ENCODE measurements around the gene LYRM9. TPM values are rescaled to one million over a fixed set of nuclear protein-coding genes. Genes with fewer than 3 reads are reported as not detected.

The LYRM9 gene
- total RNA-seq, 1 experiment from 2014 or later, result 2.8 TPM

DNA sequence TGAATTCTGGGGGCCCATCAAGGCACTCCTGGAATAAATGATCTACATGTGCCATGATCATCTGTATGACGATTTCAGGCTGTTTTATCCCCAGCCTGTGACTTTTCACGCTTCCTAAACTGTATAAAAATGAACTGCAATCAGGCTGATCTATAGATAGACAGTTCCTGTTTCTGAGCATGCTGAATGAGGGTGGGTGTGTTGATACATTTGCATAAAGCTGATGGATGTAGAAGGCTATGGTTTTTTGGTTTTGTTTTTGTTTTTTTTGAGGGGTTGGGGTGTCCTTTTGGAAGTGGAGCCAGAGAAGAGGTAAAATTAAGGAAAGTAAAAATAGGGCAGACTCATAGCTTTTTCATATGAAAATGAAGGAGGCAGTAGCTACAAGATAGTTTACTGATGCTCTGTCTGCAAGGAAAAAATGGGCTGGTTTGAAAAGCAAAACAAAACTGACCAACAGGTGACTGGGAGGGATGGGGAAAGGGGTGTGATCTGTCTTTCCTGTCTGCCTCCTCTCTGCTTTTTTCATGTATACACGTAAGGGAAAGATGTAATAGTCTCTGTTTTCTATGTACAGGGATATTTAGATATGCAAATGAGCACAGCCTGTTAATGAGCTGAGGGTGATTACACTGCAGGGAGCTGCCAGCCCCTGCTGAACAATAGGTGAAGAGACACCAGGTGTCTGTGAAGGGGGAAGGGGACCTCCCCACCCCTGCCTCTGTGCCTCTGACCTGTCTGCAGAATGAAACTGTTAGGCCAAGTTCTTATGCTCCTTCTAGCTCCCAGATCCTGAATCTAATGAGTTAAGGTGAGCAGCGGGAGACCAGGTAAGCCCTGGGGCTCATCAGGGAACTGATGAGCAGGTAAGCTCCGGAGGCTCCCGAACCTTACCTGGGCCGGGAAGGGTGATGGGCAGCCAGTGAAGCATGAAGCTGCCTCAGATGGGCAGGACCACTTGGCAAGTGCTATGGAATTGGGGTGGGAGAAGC is 46.6 kb upstream of the LYRM9 start:
- no peak for TF ChIP-seq CTCF (conservative IDR thresholded peaks at IDR 0.05; ENCODE audit: low read depth, low read length)
- intact Hi-C loops (cut with micrococcal nuclease; ENCODE audit: unreplicated experiment), result no loop called here
- CTCF ChIA-PET, result no interaction called here
- BruUV-seq (replicated peaks), result no TSS peak
- no peak for DNase-seq (ENCODE audit: low spot score)
- Histone ChIP-seq H3K27ac (ENCODE audit: low read depth, low read length, poor library complexity, severe bottlenecking) (no peak overlapping the region), H3K9me3 (ENCODE audit: low read depth, low read length, poor library complexity, severe bottlenecking) (no peaks in the 10 kb centered on the region), H3K27me3 (replicated peaks; ENCODE audit: insufficient read depth, low read depth, low read length, poor library complexity) (no peaks in the 10 kb centered on the region), H3K36me3 (ENCODE audit: insufficient read depth, low read length, poor library complexity, severe bottlenecking) (no peaks in the 10 kb centered on the region), H3K4me3 (ENCODE audit: low read depth, low read length, poor library complexity, severe bottlenecking) (no peak overlapping the region), H3K4me1 (ENCODE audit: insufficient read depth, low read length, poor library complexity, severe bottlenecking) (no peaks in the 10 kb centered on the region)
- POLR2A ChIA-PET (ENCODE audit: low non-redundant PET), result no interaction called here

DNA sequence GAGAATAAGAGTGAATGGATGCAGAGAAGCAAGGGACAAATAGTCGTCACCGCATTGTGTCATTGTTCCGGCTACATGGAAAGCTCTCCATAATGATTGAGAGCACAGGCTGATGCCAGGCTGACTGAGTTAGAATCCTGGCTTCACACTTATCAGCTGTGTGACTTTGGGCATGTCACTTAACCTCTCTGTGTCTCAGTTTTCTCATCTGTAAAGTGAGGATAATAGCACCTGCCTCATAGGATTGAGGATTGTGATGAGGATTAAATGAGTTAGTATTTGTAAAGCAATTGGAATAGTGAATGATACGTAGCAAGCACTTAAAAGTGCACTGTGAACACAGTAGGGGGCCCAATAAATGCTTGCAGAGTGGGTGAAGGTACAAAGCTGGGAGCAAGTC is 45.7 kb upstream of the LYRM9 start:
- CTCF ChIA-PET, result no interaction called here
- POLR2A ChIA-PET (ENCODE audit: low non-redundant PET), result no interaction called here
- Histone ChIP-seq H3K36me3 (ENCODE audit: insufficient read depth, low read length, poor library complexity, severe bottlenecking) (no peaks in the 10 kb centered on the region), H3K9me3 (ENCODE audit: low read depth, low read length, poor library complexity, severe bottlenecking) (no peaks in the 10 kb centered on the region), H3K27me3 (replicated peaks; ENCODE audit: insufficient read depth, low read depth, low read length, poor library complexity) (no peaks in the 10 kb centered on the region), H3K27ac (ENCODE audit: low read depth, low read length, poor library complexity, severe bottlenecking) (no peak overlapping the region), H3K4me3 (ENCODE audit: low read depth, low read length, poor library complexity, severe bottlenecking) (no peak overlapping the region), H3K4me1 (ENCODE audit: insufficient read depth, low read length, poor library complexity, severe bottlenecking) (no peaks in the 10 kb centered on the region)
- no TSS peak for BruUV-seq (replicated peaks)
- TF ChIP-seq CTCF (conservative IDR thresholded peaks at IDR 0.05; ENCODE audit: low read depth, low read length) (no peak), EZH2 (IDR thresholded peaks at IDR 0.05; ENCODE audit: borderline replicate concordance, low read depth, low read length, poor library complexity, severe bottlenecking) (no peak)
- intact Hi-C loops (cut with micrococcal nuclease; ENCODE audit: unreplicated experiment), result no loop called here
- DNase-seq (ENCODE audit: low spot score), result no peak

GRCh38 chr17:27938241-27938640 is 45.1 kb upstream of the LYRM9 start:
- H3K27ac ChIP-seq (ENCODE audit: low read depth, low read length, poor library complexity, severe bottlenecking), result no peak overlapping the region
- no peaks in the 10 kb centered on the region for H3K36me3 ChIP-seq (ENCODE audit: insufficient read depth, low read length, poor library complexity, severe bottlenecking)
- no peak for DNase-seq (ENCODE audit: low spot score)

More at GRCh38 chr17:27938241-27938640, 45.1 kb upstream of the LYRM9 start:
- TF ChIP-seq EZH2 (IDR thresholded peaks at IDR 0.05; ENCODE audit: borderline replicate concordance, low read depth, low read length, poor library complexity, severe bottlenecking) (no peak), CTCF (conservative IDR thresholded peaks at IDR 0.05; ENCODE audit: low read depth, low read length) (no peak)
- no peaks in the 10 kb centered on the region for H3K4me1 ChIP-seq (ENCODE audit: insufficient read depth, low read length, poor library complexity, severe bottlenecking)
- ChIA-PET CTCF (no interaction called here), POLR2A (ENCODE audit: low non-redundant PET) (no interaction called here)
- no peaks in the 10 kb centered on the region for H3K27me3 ChIP-seq (replicated peaks; ENCODE audit: insufficient read depth, low read depth, low read length, poor library complexity)
- H3K9me3 ChIP-seq (ENCODE audit: low read depth, low read length, poor library complexity, severe bottlenecking), result no peaks in the 10 kb centered on the region
- no TSS peak for BruUV-seq (replicated peaks)
- intact Hi-C loops (cut with micrococcal nuclease; ENCODE audit: unreplicated experiment), result no loop called here
- H3K4me3 ChIP-seq (ENCODE audit: low read depth, low read length, poor library complexity, severe bottlenecking), result no peak overlapping the region

All from A673 (cell line).